ENCODE data around the gene KIF1C. TPM values are rescaled to one million over a fixed set of nuclear protein-coding genes. Genes with fewer than 3 reads are reported as not detected.

The KIF1C gene
- total RNA-seq, 1 experiment from 2014 or later: 121 TPM

DNA sequence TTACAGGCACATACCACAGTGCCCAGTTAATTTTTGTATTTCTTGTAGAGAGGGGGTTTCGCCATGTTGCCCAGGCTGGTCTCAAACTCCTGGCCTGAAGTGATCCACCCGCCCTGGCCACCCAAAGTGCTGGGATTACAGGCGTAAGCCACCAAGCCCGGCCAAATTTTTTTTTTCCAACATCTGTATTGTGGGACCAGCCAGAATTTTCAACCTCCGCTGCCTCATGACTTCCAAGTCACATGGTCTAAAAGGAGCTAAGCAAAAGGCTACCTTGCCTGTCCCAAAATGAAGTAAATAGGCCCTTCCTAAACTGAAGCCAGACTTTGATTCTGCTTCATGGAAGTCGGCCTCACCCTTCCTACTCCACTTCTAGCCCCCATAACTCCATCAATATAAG is 25.9 kb upstream of the KIF1C start:
- POLR2A ChIA-PET: no interaction called here

More for the DNA sequence above, 25.9 kb upstream of the KIF1C start:
- Histone ChIP-seq H3K9me2 (ENCODE audit: insufficient read depth) (no peaks in the 10 kb centered on the region), H3K36me3 (ENCODE audit: control insufficient read depth in 1 of 2, insufficient read depth in 2 of 2, low read length in 2 of 2) (peaks cover 4 to 13% of the 10 kb centered on the region in 2 experiments; a peak in 2 of 4 replicates), H3K79me2 (ENCODE audit: insufficient read depth, low read length) (peaks cover 5% of the 10 kb centered on the region; the same call in 1 of the 2 replicates), H3K4me3 (replicated peaks in 1 of 2; ENCODE audit: low read depth in 1 of 2, low read length in 2 of 2) (no peak overlapping the region), H3K4me2 (ENCODE audit: low read length) (no peak overlapping the region), H4K20me1 (ENCODE audit: insufficient read depth) (no peaks in the 10 kb centered on the region), H3K9ac (ENCODE audit: low read length) (no peak overlapping the region), H3K4me1 (ENCODE audit: control insufficient read depth in 1 of 2, insufficient read depth in 2 of 2, low read length in 2 of 2) (peaks cover 14 to 22% of the 10 kb centered on the region in 2 experiments), H3K27me3 (ENCODE audit: insufficient read depth, low read length) (no peaks in the 10 kb centered on the region), H2AFZ (ENCODE audit: low read depth, low read length, poor library complexity, severe bottlenecking) (no peak overlapping the region), H3K27ac (ENCODE audit: low read depth, low read length) (no peak overlapping the region), H3K9me3 (ENCODE audit: control insufficient read depth in 1 of 2, insufficient read depth in 1 of 2, low read depth in 1 of 2, low read length in 2 of 2) (no peaks in the 10 kb centered on the region)
- ATAC-seq (no peak), DNase-seq (ENCODE audit: low read depth, low spot score) (no peak)
- ChIA-PET CTCF (no interaction called here), RAD21 (ENCODE audit: low non-redundant PET in 1 of 2, low total read pairs in 2 of 2, uncharacterized antibody in 2 of 2, unreplicated experiment in 2 of 2) (no interaction called here)
- TF ChIP-seq POLR2A (IDR thresholded peaks at IDR 0.05; ENCODE audit: borderline replicate concordance, extremely low read depth, insufficient read depth, insufficient read length) (no peak), SIN3A (IDR thresholded peaks at IDR 0.05; ENCODE audit: low read depth) (no peak), EZH2 (IDR thresholded peaks at IDR 0.05) (no peak), JUND (IDR thresholded peaks at IDR 0.05) (no peak), SP1 (IDR thresholded peaks at IDR 0.05; ENCODE audit: low read depth) (no peak), TCF7L2 (IDR thresholded peaks at IDR 0.05; ENCODE audit: borderline replicate concordance, extremely low read depth, insufficient read depth, insufficient read length) (no peak), YY1 (IDR thresholded peaks at IDR 0.05; ENCODE audit: extremely low read depth, insufficient replicate concordance, low read depth, low read length) (no peak), CEBPB (IDR thresholded peaks at IDR 0.05; ENCODE audit: low read depth) (no peak), CBX3 (IDR thresholded peaks at IDR 0.05; ENCODE audit: low read depth) (no peak), SRF (IDR thresholded peaks at IDR 0.05; ENCODE audit: low read depth) (no peak), POLR2AphosphoS5 (IDR thresholded peaks at IDR 0.05; ENCODE audit: low read depth, low read length) (no peak), EZH2phosphoT487 (IDR thresholded peaks at IDR 0.05; ENCODE audit: borderline replicate concordance) (no peak), ZFX (IDR thresholded peaks at IDR 0.05) (no peak), EGR1 (IDR thresholded peaks at IDR 0.05; ENCODE audit: low read depth) (no peak)
- TF ChIP-seq, protein P1, sequence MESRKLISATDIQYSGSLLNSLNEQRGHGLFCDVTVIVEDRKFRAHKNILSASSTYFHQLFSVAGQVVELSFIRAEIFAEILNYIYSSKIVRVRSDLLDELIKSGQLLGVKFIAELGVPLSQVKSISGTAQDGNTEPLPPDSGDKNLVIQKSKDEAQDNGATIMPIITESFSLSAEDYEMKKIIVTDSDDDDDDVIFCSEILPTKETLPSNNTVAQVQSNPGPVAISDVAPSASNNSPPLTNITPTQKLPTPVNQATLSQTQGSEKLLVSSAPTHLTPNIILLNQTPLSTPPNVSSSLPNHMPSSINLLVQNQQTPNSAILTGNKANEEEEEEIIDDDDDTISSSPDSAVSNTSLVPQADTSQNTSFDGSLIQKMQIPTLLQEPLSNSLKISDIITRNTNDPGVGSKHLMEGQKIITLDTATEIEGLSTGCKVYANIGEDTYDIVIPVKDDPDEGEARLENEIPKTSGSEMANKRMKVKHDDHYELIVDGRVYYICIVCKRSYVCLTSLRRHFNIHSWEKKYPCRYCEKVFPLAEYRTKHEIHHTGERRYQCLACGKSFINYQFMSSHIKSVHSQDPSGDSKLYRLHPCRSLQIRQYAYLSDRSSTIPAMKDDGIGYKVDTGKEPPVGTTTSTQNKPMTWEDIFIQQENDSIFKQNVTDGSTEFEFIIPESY (IDR thresholded peaks at IDR 0.05; ENCODE audit: extremely low read depth, insufficient replicate concordance, low read length): no peak
- TF ChIP-seq, protein P2, sequence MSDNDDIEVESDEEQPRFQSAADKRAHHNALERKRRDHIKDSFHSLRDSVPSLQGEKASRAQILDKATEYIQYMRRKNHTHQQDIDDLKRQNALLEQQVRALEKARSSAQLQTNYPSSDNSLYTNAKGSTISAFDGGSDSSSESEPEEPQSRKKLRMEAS (IDR thresholded peaks at IDR 0.05): no peak
- intact Hi-C loops (cut with micrococcal nuclease): no loop called here
- no TSS peak for BruUV-seq (replicated peaks)
